Measurements from ENCODE around the gene U2AF2. TPM values are rescaled to one million over a fixed set of nuclear protein-coding genes. Genes with fewer than 3 reads are reported as not detected.

The U2AF2 gene
- total RNA-seq, 2 donors from 2014 or later, result 254 to 333 TPM

DNA sequence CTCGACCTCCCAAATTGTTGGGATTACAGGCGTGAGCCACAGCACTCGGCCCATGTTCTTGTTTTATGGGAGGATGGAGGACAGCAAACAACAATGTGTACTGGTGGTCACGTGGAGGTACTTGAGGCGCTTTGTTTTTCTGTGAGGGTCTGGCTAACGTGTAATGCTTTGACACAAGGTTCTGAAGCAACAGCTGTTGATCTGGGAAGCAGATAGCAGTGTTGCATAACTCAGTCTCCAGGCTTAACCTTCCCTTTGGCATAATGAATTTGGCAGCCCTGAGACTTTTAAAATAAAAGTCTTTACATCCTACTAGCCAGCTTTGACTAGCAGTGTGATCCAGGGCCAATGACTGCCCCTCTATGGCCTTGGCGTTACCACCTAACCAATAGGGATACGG is 21.0 kb upstream of the U2AF2 start:
- H3K9me3 Mint-ChIP-seq, result no peaks in the 10 kb centered on the region
- peaks cover 34% of the 10 kb centered on the region for H3K36me3 Mint-ChIP-seq (ENCODE audit: low read depth)
- no peak for ATAC-seq (replicated peaks)
- no peak overlapping the region for H3K27ac Mint-ChIP-seq
- no peaks in the 10 kb centered on the region for H3K27me3 Mint-ChIP-seq
- H3K4me3 Mint-ChIP-seq, result peak overlapping the region; percentile 96
- H3K4me1 Mint-ChIP-seq, result peaks cover 47% of the 10 kb centered on the region

DNA sequence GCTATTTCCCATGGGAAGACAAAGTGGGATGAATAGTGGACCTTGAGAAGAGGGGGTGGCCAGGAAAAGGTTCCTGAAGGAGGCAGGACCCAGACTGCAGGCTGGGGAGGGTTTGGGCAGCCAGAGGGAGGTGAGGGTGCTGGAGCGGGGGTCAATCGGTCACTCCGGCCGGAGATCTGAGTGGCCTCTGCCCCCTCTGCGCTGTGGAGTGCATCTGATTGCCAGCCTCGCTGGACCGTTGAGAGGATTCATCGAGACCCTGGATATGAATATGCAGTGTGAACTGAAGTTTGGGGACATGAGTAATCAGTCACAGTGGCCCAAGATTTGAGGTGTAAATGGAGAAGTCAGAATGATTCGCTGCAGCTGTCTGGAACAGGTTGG is 19.5 kb upstream of the U2AF2 start:
- peaks cover 50% of the 10 kb centered on the region for H3K4me1 Mint-ChIP-seq

DNA sequence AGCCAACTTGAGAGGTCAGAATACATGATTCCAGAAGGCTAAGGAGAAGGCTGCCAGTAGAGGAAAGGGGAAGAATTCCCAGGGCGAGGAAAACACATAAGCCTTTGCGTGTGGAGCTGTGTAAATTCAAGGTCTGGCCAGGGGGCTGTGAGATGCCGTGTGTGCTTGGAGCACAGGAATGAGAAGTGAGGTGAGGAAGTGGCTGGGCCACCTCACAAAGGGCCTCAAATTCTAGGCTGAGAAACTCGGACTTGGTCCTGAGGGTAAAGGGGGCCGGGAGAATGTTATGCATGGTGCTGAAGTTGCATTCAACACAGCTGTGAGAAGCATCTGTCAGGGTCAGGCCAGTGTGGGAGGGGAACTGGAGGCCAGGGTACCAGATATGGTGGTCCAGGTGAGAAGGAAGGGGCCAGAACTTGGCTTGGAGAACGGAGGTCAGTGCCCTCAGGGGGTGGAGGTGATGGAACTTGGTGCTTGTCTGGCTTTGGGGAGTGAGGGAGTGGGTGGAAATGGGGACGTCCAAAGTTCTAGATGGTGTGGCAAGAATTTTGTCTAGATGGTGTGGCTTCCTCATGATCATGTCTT is 18.9 kb upstream of the U2AF2 start:
- no peak for ATAC-seq (replicated peaks)
- Mint-ChIP-seq H3K4me1 (peaks cover 50% of the 10 kb centered on the region), H3K27ac (peak overlapping the region; percentile 100), H3K4me3 (peak overlapping the region; percentile 96), H3K9me3 (peaks cover 3% of the 10 kb centered on the region), H3K36me3 (ENCODE audit: low read depth) (peaks cover 43% of the 10 kb centered on the region), H3K27me3 (no peaks in the 10 kb centered on the region)

More for the DNA sequence above, 19.5 kb upstream of the U2AF2 start:
- Mint-ChIP-seq H3K36me3 (ENCODE audit: low read depth) (peaks cover 40% of the 10 kb centered on the region), H3K9me3 (peaks cover 3% of the 10 kb centered on the region), H3K27ac (peak overlapping the region; percentile 100), H3K4me3 (peak overlapping the region; percentile 96), H3K27me3 (no peaks in the 10 kb centered on the region)
- ATAC-seq (replicated peaks), result peak; percentile 41

DNA sequence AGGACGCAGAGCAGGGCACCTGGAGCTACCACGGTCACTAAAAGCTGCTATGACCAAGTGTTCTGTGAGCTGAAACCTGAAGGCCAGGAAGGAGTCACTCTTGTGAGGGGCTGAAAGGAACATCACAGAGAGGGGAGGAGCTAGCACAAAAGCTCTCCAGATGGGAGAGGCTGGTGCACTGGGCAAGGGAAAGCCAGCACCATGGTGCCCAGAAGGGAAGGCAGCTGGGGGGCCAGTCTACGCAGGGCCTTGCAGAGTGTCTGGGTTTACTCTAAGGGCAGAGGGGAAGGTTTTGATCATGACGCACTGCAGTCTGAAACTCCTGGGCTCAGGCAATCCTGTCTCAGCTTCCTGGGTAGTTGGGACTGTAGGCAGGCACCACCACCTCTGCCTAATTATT is 18.1 kb upstream of the U2AF2 start:
- no peak for ATAC-seq (replicated peaks)
- H3K4me1 Mint-ChIP-seq, result peaks cover 54% of the 10 kb centered on the region
- peak overlapping the region; percentile 96 for H3K4me3 Mint-ChIP-seq
- peaks cover 3% of the 10 kb centered on the region for H3K9me3 Mint-ChIP-seq
- peaks cover 49% of the 10 kb centered on the region for H3K36me3 Mint-ChIP-seq (ENCODE audit: low read depth)
- no peaks in the 10 kb centered on the region for H3K27me3 Mint-ChIP-seq
- H3K27ac Mint-ChIP-seq, result peak overlapping the region; percentile 100

DNA sequence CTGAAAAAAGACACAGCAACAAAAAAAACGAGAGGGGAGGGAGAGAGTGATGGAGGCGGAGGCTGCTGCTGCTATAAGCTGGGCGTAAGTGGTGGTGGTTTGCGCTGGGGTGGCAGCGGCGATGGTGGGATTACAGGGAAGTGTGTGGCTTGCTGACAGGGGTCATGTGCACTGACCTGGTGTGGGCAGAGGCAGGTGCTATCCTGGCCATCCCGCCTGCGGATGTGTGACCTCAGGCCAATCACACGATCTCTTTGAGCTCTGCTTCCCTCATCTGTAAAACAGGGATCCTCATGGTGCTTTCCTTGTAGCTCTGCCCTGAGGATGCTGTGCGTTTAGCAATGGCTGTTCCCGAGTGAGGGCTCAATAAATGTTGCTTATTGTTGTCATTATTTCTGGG is 17.3 kb upstream of the U2AF2 start:
- H3K36me3 Mint-ChIP-seq (ENCODE audit: low read depth), result peaks cover 55% of the 10 kb centered on the region
- H3K27me3 Mint-ChIP-seq, result no peaks in the 10 kb centered on the region
- peaks cover 3% of the 10 kb centered on the region for H3K9me3 Mint-ChIP-seq
- no peak for ATAC-seq (replicated peaks)
- H3K27ac Mint-ChIP-seq, result peak overlapping the region; percentile 57
- H3K4me3 Mint-ChIP-seq, result peak overlapping the region; percentile 96
- peaks cover 52% of the 10 kb centered on the region for H3K4me1 Mint-ChIP-seq

DNA sequence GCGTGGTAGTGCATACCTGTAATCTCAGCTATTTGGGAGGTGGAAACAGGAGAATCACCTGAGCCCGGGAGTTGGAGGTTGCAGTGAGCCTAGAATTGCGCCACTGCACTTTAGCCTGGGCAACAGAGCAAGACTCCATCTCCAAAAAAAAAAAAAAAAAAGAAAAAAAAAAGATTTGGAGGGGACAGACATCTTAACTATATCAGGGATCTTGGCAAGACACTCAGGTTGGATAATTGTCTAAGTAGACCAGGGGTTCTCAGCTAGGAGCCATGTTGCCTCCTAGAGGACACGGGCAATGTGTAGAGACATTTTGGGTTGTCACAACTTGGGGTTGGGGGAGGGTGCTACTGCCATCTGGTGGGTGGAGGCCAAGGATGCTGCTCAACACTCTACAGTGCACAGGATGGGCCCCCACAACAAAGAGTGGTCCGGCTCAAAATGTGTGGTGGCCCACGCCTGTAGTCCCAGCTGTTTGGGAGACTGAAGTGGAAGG is 15.9 kb upstream of the U2AF2 start:
- no peak for ATAC-seq (replicated peaks)
- H3K9me3 Mint-ChIP-seq, result peaks cover 3% of the 10 kb centered on the region
- H3K4me1 Mint-ChIP-seq, result peaks cover 54% of the 10 kb centered on the region
- no peaks in the 10 kb centered on the region for H3K27me3 Mint-ChIP-seq
- no peak overlapping the region for H3K27ac Mint-ChIP-seq
- peaks cover 67% of the 10 kb centered on the region for H3K36me3 Mint-ChIP-seq (ENCODE audit: low read depth)
- H3K4me3 Mint-ChIP-seq, result peak overlapping the region; percentile 96

DNA sequence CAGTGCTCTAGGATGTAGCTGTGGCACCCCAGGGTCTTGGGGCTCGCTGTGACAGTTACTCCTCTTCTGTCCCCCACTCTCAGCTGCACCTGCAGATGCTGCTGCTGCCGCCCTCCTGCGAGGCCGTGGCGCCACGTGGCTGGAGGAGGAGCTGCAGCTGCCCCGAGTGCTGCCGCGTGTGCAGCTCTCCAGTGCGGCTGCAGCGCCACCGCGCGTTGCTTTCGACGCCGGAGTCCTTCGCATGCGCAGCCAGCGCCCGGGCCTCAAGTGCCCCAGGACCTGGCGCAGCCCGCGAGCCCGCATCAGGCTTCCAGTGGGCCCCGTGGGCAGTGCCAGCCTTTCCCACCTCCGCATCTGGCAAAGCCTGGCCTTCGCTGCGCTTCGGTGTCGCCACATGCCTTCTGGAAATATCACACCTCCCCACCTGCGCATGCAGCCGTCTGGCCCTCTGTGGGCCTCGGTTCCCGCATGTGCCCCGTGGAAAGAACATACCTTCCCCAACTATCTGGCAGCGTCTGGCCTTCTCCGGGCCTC is 14.7 kb upstream of the U2AF2 start:
- peak; percentile 7 for ATAC-seq (replicated peaks)
- no peaks in the 10 kb centered on the region for H3K27me3 Mint-ChIP-seq
- peaks cover 73% of the 10 kb centered on the region for H3K36me3 Mint-ChIP-seq (ENCODE audit: low read depth)
- peaks cover 3% of the 10 kb centered on the region for H3K9me3 Mint-ChIP-seq
- H3K4me1 Mint-ChIP-seq, result peaks cover 48% of the 10 kb centered on the region
- H3K4me3 Mint-ChIP-seq, result peak overlapping the region; percentile 96
- H3K27ac Mint-ChIP-seq, result peak overlapping the region; percentile 75

DNA sequence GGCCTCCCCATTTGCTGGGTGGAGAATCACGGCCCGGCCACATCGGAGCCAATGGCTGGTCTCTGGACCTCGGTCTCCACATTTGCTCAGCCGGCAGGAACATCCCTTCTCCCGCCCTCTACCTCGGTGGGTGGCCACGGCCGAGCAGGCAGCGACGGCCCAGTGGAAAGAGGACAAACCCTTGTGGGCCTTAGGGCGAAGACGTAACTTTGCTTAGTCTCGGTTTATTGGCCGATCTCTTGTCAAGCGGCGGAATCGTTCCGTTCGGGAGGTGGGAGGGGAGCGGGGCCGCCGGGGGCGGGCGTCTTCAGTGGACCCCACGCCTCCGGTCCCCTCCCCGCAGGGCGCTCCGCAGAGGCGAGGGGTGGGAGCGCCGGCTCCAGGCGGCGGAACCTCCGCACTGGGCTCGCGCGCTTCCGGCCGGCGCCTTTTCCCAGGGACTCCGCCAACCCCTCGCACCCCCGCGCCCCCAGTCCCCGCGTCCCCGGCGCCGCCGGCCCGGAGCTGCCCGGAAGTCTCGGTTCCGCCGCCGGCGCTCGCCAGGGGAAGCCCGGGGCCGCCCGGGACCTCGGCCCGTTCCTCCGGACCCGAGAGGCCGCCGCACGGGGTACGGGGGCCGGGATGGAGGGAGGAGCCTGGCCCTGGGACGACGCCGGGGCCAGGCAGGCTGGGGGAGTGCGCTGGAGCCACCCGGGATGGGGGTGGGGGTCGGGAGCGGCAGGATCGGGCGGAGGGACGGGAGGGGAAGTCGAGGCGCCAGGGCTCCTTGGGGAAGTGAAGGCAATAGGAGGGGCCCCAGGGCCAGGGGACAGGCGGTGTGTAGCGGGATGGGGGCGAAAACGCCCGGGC is 14.0 kb upstream of the U2AF2 start, which contains the start of gene ZNF580:
Gene ZNF580, plus strand, starts transcription at position 426 of the 849 bp plus-strand sequence. CDS start 1,507 bp downstream, outside the sequence.
- peaks cover 3% of the 10 kb centered on the region for H3K9me3 Mint-ChIP-seq

DNA sequence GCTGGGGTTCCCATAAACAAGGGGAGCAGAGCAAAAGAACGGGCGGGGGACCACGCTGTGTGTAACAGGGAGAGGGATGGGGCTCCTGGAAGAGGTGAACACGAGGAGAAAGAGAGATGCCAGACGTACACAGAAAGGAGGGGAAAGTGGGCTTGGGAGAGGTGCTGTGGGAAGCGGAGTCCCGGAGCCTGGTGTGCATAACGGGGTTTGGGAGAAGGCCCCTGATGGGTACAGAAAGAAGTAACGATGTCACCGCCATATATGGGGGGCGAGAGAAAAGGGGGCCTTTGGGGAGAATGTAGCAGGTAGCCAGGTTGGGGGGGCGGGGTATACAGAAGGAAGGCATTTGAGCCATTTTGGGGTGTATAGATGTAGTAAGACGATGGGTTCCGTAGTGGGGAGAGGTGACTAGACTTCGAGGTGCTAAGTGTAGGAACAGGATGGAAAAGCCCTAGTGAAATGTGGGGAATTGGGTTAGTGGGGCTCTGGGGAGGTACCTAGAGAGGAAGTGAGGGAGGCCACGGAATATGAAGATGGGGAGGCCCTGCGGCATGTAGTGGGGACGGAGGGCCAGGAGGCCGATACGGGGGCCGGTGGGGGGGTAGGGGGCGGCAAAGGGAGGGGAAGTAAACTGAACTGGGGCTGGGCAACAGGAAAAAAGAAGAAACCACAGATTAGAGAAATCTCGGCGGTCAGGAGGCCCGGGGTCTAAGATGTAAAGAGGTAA is 13.2 kb upstream of the U2AF2 start:
- peaks cover 34% of the 10 kb centered on the region for H3K4me1 Mint-ChIP-seq
- H3K36me3 Mint-ChIP-seq (ENCODE audit: low read depth), result peaks cover 73% of the 10 kb centered on the region
- no peaks in the 10 kb centered on the region for H3K27me3 Mint-ChIP-seq
- ATAC-seq (replicated peaks), result no peak
- H3K9me3 Mint-ChIP-seq, result peaks cover 3% of the 10 kb centered on the region
- peak overlapping the region; percentile 89 for H3K27ac Mint-ChIP-seq
- H3K4me3 Mint-ChIP-seq, result peak overlapping the region; percentile 96

More for the DNA sequence above, 14.0 kb upstream of the U2AF2 start, which contains the start of gene ZNF580:
- Mint-ChIP-seq H3K4me3 (peak within 1 kb of the TSS; percentile 96), H3K27ac (peak within 1 kb of the TSS; percentile 89), H3K4me1 (peaks cover 42% of the 10 kb centered on the region), H3K36me3 (ENCODE audit: low read depth) (peaks cover 73% of the 10 kb centered on the region), H3K27me3 (no peaks in the 10 kb centered on the region)
- peak; percentile 13 for ATAC-seq (replicated peaks)

DNA sequence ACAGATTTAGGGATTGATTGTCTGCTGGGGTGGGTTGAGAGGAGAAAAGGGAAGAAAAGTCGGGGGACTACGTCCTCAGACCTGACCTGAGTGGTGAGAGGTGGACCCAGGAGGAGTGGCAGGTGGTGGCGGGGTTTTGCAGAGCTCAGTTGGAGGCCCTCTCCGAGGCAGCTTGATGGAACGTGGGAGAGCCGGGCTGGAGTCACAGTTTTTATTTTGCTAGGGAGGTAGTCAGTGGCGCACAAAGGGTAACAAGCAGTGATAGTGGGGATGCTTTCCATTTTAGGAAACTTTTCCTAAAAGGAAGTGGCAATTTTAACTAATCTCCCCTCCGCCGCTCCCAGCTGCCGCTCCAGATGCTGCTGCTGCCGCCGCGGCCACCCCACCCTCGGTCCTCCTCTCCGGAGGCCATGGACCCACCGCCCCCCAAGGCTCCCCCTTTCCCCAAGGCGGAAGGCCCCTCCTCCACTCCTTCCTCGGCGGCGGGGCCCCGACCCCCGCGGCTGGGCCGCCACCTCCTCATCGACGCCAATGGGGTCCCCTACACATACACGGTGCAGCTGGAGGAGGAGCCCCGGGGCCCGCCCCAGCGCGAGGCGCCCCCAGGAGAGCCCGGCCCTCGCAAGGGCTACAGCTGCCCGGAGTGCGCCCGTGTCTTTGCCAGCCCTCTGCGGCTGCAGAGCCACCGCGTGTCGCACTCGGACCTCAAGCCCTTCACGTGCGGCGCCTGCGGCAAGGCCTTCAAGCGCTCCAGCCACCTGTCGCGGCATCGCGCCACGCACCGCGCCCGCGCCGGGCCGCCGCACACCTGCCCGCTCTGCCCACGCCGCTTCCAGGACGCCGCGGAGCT is 12.5 kb upstream of the U2AF2 start:
- no peaks in the 10 kb centered on the region for H3K27me3 Mint-ChIP-seq
- H3K4me1 Mint-ChIP-seq, result peaks cover 26% of the 10 kb centered on the region
- H3K9me3 Mint-ChIP-seq, result peaks cover 3% of the 10 kb centered on the region
- peak overlapping the region; percentile 96 for H3K4me3 Mint-ChIP-seq
- H3K36me3 Mint-ChIP-seq (ENCODE audit: low read depth), result peaks cover 79% of the 10 kb centered on the region
- peak overlapping the region; percentile 98 for H3K27ac Mint-ChIP-seq
- ATAC-seq (replicated peaks), result peak; percentile 15

DNA sequence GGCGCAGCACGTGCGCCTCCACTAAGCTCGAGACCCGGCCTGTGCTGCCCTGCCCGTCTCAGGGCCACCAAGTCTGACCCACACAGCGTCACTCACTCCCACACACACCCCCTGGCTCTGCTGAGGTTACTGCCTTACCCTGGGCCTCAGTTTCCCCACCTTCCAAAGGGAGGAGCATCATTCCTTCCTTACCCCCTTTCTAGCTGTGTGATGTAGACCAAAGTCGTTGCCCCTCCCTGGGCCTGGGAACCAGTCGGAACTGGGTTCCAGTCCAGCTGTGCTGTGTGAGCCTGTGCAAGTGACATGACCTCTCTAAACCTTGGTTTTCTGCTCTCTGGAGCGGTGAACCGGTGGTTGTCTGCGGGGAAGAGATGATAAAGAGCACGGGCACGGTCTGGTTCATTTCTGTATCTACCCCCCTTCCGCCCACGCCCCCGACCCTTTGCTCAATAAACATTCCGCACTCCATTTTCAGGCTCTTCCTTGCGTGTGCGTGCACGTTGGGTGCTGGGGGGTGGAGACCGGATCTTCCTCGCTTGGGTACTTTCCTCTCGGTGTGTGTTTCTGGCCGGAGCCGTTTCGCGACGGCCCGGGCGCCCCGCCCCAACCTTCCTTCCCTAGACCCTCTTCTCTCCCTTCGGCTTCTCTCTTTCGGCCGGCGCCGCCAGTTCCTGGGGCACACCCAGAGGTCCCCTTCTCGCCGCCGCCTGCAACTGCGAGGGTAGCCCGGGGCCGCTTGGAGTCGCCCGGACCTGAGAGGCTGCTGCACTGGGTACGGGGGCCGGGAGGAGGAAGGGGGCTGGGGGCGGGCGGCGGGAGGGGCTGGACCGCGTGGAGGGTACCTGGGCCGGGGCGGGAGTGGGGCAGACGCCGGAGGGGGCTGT is 11.6 kb upstream of the U2AF2 start, which contains the start of gene ZNF581:
Gene ZNF581, plus strand, starts transcription at position 647 of the 884 bp plus-strand sequence. CDS start 923 bp downstream, outside the sequence.
- no peaks in the 10 kb centered on the region for H3K27me3 Mint-ChIP-seq
- ATAC-seq (replicated peaks), result peak; percentile 75
- H3K4me3 Mint-ChIP-seq, result peak within 1 kb of the TSS; percentile 96
- H3K36me3 Mint-ChIP-seq (ENCODE audit: low read depth), result peaks cover 74% of the 10 kb centered on the region
- peaks cover 3% of the 10 kb centered on the region for H3K9me3 Mint-ChIP-seq
- H3K4me1 Mint-ChIP-seq, result peaks cover 18% of the 10 kb centered on the region
- peak within 1 kb of the TSS; percentile 98 for H3K27ac Mint-ChIP-seq

DNA sequence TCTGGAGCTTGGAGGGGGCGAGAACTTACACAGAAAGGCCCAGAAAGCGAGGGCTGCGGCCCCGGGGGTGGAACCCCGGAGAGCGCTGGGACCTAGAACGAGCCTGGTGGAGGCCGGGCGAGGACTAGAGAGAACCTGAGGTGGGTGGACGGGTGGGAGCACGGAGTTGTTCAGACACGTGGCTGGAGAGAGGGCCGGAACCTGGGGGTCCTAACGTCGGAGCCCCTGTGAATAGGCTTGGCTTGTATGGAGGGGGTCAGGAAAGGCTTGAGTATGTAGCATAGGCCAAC is 11.0 kb upstream of the U2AF2 start:
- H3K4me1 Mint-ChIP-seq, result peaks cover 17% of the 10 kb centered on the region
- H3K27me3 Mint-ChIP-seq, result no peaks in the 10 kb centered on the region
- H3K36me3 Mint-ChIP-seq (ENCODE audit: low read depth), result peaks cover 70% of the 10 kb centered on the region
- H3K9me3 Mint-ChIP-seq, result peaks cover 3% of the 10 kb centered on the region
- peak overlapping the region; percentile 96 for H3K4me3 Mint-ChIP-seq
- peak overlapping the region; percentile 98 for H3K27ac Mint-ChIP-seq
- ATAC-seq (replicated peaks), result no peak
